Mesothelial cell of epicardium (in vitro differentiated cells): ENCODE results near the gene CUL4A. TPM values are rescaled to one million over a fixed set of nuclear protein-coding genes. Genes with fewer than 3 reads are reported as not detected.

Source experiments
- DNase-seq, 2 experiments: peaks; one replicate each; pipeline ENCODE4 v3.0.0; 2021; ENCODE audit warnings: low spot score in 2 of 2; ENCODE audit not compliant: unreplicated experiment in 2 of 2
- H3K27ac Mint-ChIP-seq: 2 replicates; pipeline ENCODE4 v1.8.0; 2021; ENCODE audit warnings: mixed read lengths
- H3K27me3 Mint-ChIP-seq: 2 replicates; pipeline ENCODE4 v1.8.0; 2021; ENCODE audit warnings: low read depth, mixed read lengths
- H3K36me3 Mint-ChIP-seq: 2 replicates; pipeline ENCODE4 v1.8.0; 2021; ENCODE audit warnings: mixed read lengths
- H3K4me1 Mint-ChIP-seq: 2 replicates; pipeline ENCODE4 v1.8.0; 2021; ENCODE audit warnings: mixed read lengths
- H3K4me3 Mint-ChIP-seq: 2 replicates; pipeline ENCODE4 v1.8.0; 2021; ENCODE audit warnings: mild to moderate bottlenecking, moderate library complexity, mixed read lengths
- H3K9me3 Mint-ChIP-seq: 2 replicates; pipeline ENCODE4 v1.8.0; 2021; ENCODE audit warnings: mixed read lengths
- CTCF ChIP-seq: fragments of 200-600 bp; sonication (generic); IDR thresholded peaks from one replicate; pipeline ENCODE4 v1.5.0; 2021; ENCODE audit warnings: antibody characterized with exemption; ENCODE audit not compliant: unreplicated experiment
- total RNA-seq: library from RNA; stranded (reverse); gene quantifications from 3 replicates; pipeline ENCODE4 v1.2.1, GENCODE V29; 2021

CUL4A gene
- total RNA-seq, 1 donor from 2014 or later, result 79.8 TPM

GRCh38 chr13:113216254-113217048 is 7.0 kb downstream of the CUL4A start:
- Mint-ChIP-seq H3K9me3 (no peaks in the 10 kb centered on the region), H3K27me3 (no peaks in the 10 kb centered on the region), H3K36me3 (peaks cover 15% of the 10 kb centered on the region), H3K27ac (no peak overlapping the region), H3K4me3 (no peak overlapping the region), H3K4me1 (peaks cover 11% of the 10 kb centered on the region)
- no peak for DNase-seq
- TF ChIP-seq CTCF, result no peak

DNA sequence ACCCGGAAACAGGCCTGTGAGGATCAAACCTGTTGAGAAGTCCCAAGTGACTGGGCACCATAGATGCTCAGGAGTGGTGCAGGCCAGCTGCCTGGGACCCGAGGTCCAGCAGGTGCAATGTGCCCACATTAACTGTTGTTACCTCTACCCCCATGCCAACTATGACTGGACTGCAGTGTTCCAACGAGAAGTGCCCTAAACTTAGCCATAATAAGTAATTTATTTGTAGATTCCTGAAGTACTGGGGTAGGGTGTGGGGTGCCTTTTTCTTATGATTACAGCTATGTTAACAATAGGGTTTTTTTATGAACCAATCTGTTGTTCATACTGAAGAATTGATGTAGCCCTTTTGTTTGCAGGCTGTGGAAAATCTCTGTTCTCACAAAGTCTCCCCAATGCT is 9.2 kb downstream of the CUL4A start:
- no peak for DNase-seq
- Mint-ChIP-seq H3K27me3 (no peaks in the 10 kb centered on the region), H3K27ac (no peak overlapping the region), H3K4me3 (no peak overlapping the region), H3K9me3 (no peaks in the 10 kb centered on the region), H3K36me3 (peaks cover 20% of the 10 kb centered on the region), H3K4me1 (peaks cover 3% of the 10 kb centered on the region)
- TF ChIP-seq CTCF, result no peak

DNA sequence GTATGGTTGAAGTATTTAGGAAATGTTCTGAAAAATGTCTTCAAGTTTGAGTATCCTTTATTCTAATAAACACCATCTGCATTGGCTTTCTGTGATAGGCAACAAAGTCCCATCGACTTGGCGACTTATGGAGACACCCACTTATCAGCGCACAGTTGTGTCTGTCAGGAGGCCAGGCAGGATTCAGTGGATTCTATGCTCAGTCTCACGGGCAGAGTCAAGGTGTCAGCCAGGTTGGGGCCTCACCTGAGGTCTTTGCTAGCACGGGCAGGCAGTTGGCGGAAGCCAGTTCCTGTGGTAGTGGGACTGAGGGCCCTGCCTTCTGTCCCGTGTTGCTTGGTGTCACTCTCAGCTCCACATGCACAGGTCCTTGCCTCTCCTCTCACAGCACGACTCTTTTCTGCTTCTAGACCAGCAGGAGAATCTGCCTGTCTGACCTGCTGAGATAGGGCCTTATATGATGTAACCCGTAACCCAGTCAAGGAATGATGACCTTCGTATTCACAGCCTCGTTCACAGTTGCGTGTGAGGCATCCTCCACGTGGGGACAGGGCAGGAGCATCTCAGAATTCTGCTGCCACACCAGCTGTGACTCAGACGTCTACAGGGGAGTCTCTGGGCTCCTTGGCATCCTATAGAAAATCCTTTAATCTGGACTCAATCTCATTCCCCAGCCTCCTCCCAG is 10.0 kb downstream of the CUL4A start:
- Mint-ChIP-seq H3K4me1 (peaks cover 5% of the 10 kb centered on the region), H3K27me3 (no peaks in the 10 kb centered on the region), H3K36me3 (peaks cover 26% of the 10 kb centered on the region), H3K27ac (no peak overlapping the region), H3K9me3 (no peaks in the 10 kb centered on the region), H3K4me3 (no peak overlapping the region)
- no peak for TF ChIP-seq CTCF
- no peak for DNase-seq

- Mint-ChIP-seq H3K9me3 (no peaks in the 10 kb centered on the region), H3K27ac (no peak overlapping the region), H3K4me1 (peaks cover 11% of the 10 kb centered on the region), H3K36me3 (peaks cover 31% of the 10 kb centered on the region), H3K4me3 (no peak overlapping the region), H3K27me3 (no peaks in the 10 kb centered on the region)
- TF ChIP-seq CTCF, result no peak
- no peak for DNase-seq
Observed at GRCh38 chr13:113220141-113220598, 10.8 kb downstream of the CUL4A start.

DNA sequence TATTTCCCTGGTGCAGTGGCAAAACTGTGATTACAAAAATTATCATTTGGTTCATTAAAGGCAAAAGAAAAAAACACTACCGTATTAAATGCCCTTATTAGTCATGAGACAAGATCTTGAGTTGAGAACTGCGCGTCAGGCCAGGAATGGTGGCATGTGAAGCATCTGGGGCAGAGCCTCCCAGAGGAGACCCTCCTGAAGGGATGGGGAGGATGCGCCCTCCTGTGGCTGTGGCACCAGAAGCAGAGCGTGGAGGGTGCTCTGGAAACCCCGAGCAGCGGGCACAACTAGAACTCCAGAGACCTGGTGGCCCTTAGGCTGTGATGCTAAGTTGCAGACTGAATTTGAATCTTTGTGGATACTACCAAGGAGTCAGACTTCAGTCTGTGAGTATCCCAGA is 11.5 kb downstream of the CUL4A start:
- no peak for DNase-seq
- peak overlapping the region; percentile 16 for H3K27ac Mint-ChIP-seq
- TF ChIP-seq CTCF, result no peak
- H3K9me3 Mint-ChIP-seq, result no peaks in the 10 kb centered on the region
- peaks cover 31% of the 10 kb centered on the region for H3K36me3 Mint-ChIP-seq
- no peak overlapping the region for H3K4me3 Mint-ChIP-seq
- H3K4me1 Mint-ChIP-seq, result peaks cover 11% of the 10 kb centered on the region
- H3K27me3 Mint-ChIP-seq, result no peaks in the 10 kb centered on the region
